OCI-LY7 (cell line): ENCODE measurements around the gene GSN.

Source experiments
- CTCF ChIP-seq: fragments of 200-600 bp; sonication (generic); conservative IDR thresholded peaks from 2 replicates; pipeline ENCODE4 v1.5.1; 2014; ENCODE audit warnings: mild to moderate bottlenecking, antibody characterized with exemption, low read length, moderate library complexity, mixed read lengths
- EZH2phosphoT487 ChIP-seq: fragments of 200-600 bp; sonication (generic); IDR thresholded peaks from 2 replicates; pipeline ENCODE4 v1.6.1; 2018; ENCODE audit warnings: low read depth, borderline replicate concordance, mild to moderate bottlenecking, mixed run types, antibody characterized with exemption, low read length, moderate library complexity, mixed read lengths

DNA sequence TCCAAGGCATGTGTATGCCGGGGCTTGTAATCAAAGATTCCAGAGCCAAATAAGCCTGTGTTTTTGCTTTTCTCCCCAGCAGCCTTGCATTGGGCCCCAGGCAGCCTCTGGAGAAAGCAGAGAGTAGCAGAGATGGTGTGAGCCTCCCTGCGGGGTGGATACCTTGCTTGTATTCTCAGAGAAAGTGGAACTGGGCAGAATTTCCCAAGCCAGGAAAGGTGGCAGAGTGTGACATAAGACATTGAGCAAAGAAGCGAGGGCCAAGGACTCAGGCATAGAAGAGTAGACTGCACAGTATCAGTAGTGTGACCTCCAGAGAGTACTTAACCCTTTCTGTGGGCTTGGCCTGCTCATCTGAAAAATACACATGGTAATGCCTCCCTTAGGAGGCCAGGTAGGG lies 1.6 kb upstream of the GSN start:
- TF ChIP-seq CTCF (no peak), EZH2phosphoT487 (no peak)
